Spleen (tissue), 11 donors: ENCODE measurements around the gene SMIM17. TPM values are rescaled to one million over a fixed set of nuclear protein-coding genes. Genes with fewer than 3 reads are reported as not detected.

Experiments
- DNase-seq: peaks from one replicate; pipeline ENCODE4 v3.0.0-alpha.2; 2020
- H3K27ac ChIP-seq, 8 donors: fragments of 200-600 bp; sonication (generic) in 7 of 8; 1 replicate in 4 of 8; 2 replicates in 4 of 8; pipeline versions ENCODE4 v1.5.0 to v1.8.0; 2016 to 2021; ENCODE audit warnings: inconsistent platforms in 4 of 8, mild to moderate bottlenecking in 4 of 8, moderate library complexity in 1 of 8
- H3K27me3 ChIP-seq, 7 donors: fragments of 200-600 bp; sonication (generic) in 6 of 7; replicated peaks in 1 of 7; 1 replicate in 4 of 7; 2 replicates in 3 of 7; pipeline versions ENCODE4 v1.5.0 to v1.8.0; 2016 to 2021; ENCODE audit warnings: inconsistent platforms in 3 of 7, mild to moderate bottlenecking in 1 of 7
- H3K36me3 ChIP-seq, 6 donors: fragments of 200-600 bp; sonication (generic) in 5 of 6; 1 replicate in 4 of 6; 2 replicates in 2 of 6; pipeline versions ENCODE4 v1.5.0 to v1.8.0; 2016 to 2021; ENCODE audit warnings: inconsistent platforms in 2 of 6
- H3K4me1 ChIP-seq, 6 donors: fragments of 200-600 bp; sonication (generic) in 5 of 6; 1 replicate in 3 of 6; 2 replicates in 3 of 6; pipeline versions ENCODE4 v1.5.0 to v1.8.0; 2016 to 2021; ENCODE audit warnings: inconsistent platforms in 3 of 6
- H3K4me3 ChIP-seq, 8 donors: fragments of 200-600 bp; sonication (generic) in 7 of 8; 1 replicate in 4 of 8; 2 replicates in 4 of 8; pipeline versions ENCODE4 v1.5.0 to v1.8.0; 2016 to 2021; ENCODE audit warnings: inconsistent platforms in 4 of 8, mild to moderate bottlenecking in 4 of 8, moderate library complexity in 2 of 8
- H3K9me3 ChIP-seq, 8 donors: fragments of 200-600 bp; sonication (generic) in 7 of 8; 1 replicate in 4 of 8; 2 replicates in 4 of 8; pipeline versions ENCODE4 v1.5.0 to v1.8.0; 2016 to 2021; ENCODE audit warnings: inconsistent platforms in 4 of 8
- POLR2A ChIP-seq, 3 donors: fragments of 450-650 bp; IDR thresholded peaks; one replicate each; pipeline ENCODE4 v1.5.1; 2017; ENCODE audit warnings: antibody characterized with exemption in 3 of 3, mild to moderate bottlenecking in 1 of 3
- POLR2AphosphoS5 ChIP-seq, 3 donors: sonication (generic); formaldehyde crosslinking; IDR thresholded peaks; one replicate each; pipeline ENCODE4 v1.5.1; 2017; ENCODE audit warnings: antibody characterized with exemption in 3 of 3
- WGBS, 5 donors: extraction: QIAGEN DNeasy Blood & Tissue Kit in 3 of 5; methylation state at CpG; one replicate each; pipeline versions ENCODE4 v1.1.5 to v1.1.7; 2013 to 2018; 5-methylcytosine and 5-hydroxymethylcytosine counted together
- intact Hi-C: fragments of 100-400 bp; cut with DNase I; formaldehyde crosslinking; loops from one replicate; pipeline ENCODE4 v1.15.0; 2023; ENCODE audit warnings: low total_unique reads
- polyA plus RNA-seq, 3 donors: library from polyadenylated mRNA; stranded (reverse); fragments of 200-250 nt; gene quantifications; one replicate each; pipeline ENCODE4 v1.2.1, GENCODE V29; 2013
- total RNA-seq, 7 donors: library from RNA; depleted of rRNA in 3 of 7; stranded (reverse); fragments of >200 nt in 3 of 7; fragmentation: NEBNext Ultra II Directional in 4 of 7; extraction: Animal tissue kit (Norgen Biotek cat#: 25700) in 4 of 7; gene quantifications; one replicate each; pipeline versions ENCODE4 v1.1.0 to v1.2.1, GENCODE V29; 2016 to 2021
- TF ChIP-seq, protein P1 (sequence below), 11 experiments: fragments of 200-600 bp in 7 of 11; fragments of 450-650 bp in 4 of 11; sonication (generic) in 4 of 11; IDR thresholded peaks in 8 of 11; conservative IDR thresholded peaks in 3 of 11; 1 replicate in 7 of 11; 2 replicates in 4 of 11; pipeline versions ENCODE4 v1.4.0 to v1.8.0; 2016 to 2021; ENCODE audit warnings: antibody characterized with exemption in 11 of 11, inconsistent platforms in 4 of 11, mild to moderate bottlenecking in 1 of 11
- donor health status: healthy with polysubstance abuse.
- donor health status: DM: no; HTN: no; CAD: no; lungs with moderate emphysema.
- donor health status: DM: no; HTN: no; CAD: no.
- donor health status: Bipolar disorder and iron deficiency.
- donor health status: healthy.
- donor health status: DM: no; HTN: no; CAD: no.
- donor health status: DM: yes; HTN: yes; CAD: no.

The SMIM17 gene
- total and polyA plus RNA-seq, 10 donors: 0.27 to 0.67 (median 0.39) TPM; not detected in 6

DNA sequence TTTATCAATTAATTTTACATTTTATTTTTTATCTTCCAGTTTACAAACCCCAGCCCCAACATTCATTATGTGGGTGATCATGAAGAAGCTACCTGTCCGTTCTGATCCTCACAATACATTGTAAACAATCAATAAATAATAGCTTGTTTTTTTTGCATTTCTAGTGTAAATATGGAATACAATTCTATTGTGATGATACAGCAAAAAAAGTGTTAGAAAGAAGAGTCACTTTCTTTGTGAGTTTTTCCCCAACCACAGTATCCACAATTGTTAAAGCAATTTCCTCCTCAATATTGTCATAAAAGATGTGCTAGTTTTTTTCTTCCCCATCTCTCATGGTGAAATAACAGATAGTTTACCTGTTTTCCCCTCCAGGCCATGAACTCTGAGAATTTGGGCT lies 58.9 kb downstream of the SMIM17 start:
- intact Hi-C loops: no loop called here
- Histone ChIP-seq H3K36me3 (no peaks in the 10 kb centered on the region), H3K27me3 (no peaks in the 10 kb centered on the region), H3K27ac (no peak overlapping the region), H3K4me3 (no peak overlapping the region), H3K4me1 (no peaks in the 10 kb centered on the region), H3K9me3 (peaks cover 0 to 88% (median 58%) of the 10 kb centered on the region in 8 donors)
- 53 to 70% (median 56%) methylated on average over 1 of the region's 1 CpG for WGBS, 5 donors
- no peak for TF ChIP-seq POLR2A (IDR thresholded peaks at IDR 0.05)
- TF ChIP-seq POLR2AphosphoS5 (IDR thresholded peaks at IDR 0.05): no peak
- TF ChIP-seq, protein P1, sequence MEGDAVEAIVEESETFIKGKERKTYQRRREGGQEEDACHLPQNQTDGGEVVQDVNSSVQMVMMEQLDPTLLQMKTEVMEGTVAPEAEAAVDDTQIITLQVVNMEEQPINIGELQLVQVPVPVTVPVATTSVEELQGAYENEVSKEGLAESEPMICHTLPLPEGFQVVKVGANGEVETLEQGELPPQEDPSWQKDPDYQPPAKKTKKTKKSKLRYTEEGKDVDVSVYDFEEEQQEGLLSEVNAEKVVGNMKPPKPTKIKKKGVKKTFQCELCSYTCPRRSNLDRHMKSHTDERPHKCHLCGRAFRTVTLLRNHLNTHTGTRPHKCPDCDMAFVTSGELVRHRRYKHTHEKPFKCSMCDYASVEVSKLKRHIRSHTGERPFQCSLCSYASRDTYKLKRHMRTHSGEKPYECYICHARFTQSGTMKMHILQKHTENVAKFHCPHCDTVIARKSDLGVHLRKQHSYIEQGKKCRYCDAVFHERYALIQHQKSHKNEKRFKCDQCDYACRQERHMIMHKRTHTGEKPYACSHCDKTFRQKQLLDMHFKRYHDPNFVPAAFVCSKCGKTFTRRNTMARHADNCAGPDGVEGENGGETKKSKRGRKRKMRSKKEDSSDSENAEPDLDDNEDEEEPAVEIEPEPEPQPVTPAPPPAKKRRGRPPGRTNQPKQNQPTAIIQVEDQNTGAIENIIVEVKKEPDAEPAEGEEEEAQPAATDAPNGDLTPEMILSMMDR (IDR thresholded peaks at IDR 0.05 in 8 of 11, conservative IDR thresholded peaks at IDR 0.05 in 3 of 11): no peak
- no peak for DNase-seq

DNA sequence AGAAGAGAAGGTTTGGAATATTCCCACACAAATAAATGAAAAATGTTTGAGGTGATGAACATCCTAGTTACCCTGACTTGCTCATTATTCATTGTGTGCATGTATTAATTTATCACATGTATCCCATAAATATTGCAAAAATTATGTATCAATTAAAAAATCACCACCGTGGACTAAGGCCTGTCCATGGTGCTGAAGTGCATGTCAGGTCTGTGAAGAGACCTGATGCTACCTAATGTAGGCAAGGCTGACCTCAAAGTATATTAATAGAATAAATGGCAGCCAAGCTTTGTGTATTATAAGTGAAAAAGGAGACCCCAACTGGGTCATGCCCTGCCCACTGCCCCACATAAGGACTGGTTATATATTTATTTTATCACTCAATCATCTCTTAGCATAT lies 63.0 kb downstream of the SMIM17 start:
- intact Hi-C loops: no loop called here
- peaks cover 0 to 91% (median 47%) of the 10 kb centered on the region in 8 donors for H3K9me3 ChIP-seq
- 58 to 73% (median 68%) methylated on average over 1 of the region's 1 CpG for WGBS, 5 donors
- H3K27me3 ChIP-seq: no peaks in the 10 kb centered on the region
- no peak for DNase-seq
- H3K4me3 ChIP-seq: no peak overlapping the region
- H3K36me3 ChIP-seq: peaks cover 0 to 9% (median 0%) of the 10 kb centered on the region in 6 donors
- H3K27ac ChIP-seq: no peak overlapping the region
- H3K4me1 ChIP-seq: no peaks in the 10 kb centered on the region
- TF ChIP-seq POLR2AphosphoS5 (IDR thresholded peaks at IDR 0.05): no peak
- TF ChIP-seq, protein P1 (IDR thresholded peaks at IDR 0.05 in 8 of 11, conservative IDR thresholded peaks at IDR 0.05 in 3 of 11): no peak
- TF ChIP-seq POLR2A (IDR thresholded peaks at IDR 0.05): no peak

Other genes with a start within 250 kb of the SMIM17 start
- 1 to 10 TPM; 3.3 to 8.1 (median 5.4) TPM for gene ZNF582, start 249.6 kb upstream of the SMIM17 start, total RNA-seq
- 1 to 10 TPM; 2.7 to 5.2 (median 4.5) TPM for gene ZNF582, start 249.6 kb upstream of the SMIM17 start, polyA plus RNA-seq
- 10 to 100 TPM in 2 of 7 donors, 1 to 10 TPM in 5; 4.4 to 10.6 (median 8.3) TPM for gene ZNF583, start 238.8 kb upstream of the SMIM17 start, total RNA-seq
- 1 to 10 TPM in 2 of 3 donors, under 1 TPM in 1; 0.93 to 2.7 (median 1.3) TPM for gene ZNF583, start 238.8 kb upstream of the SMIM17 start, polyA plus RNA-seq
- gene ZNF667, start 165.8 kb upstream of the SMIM17 start, total RNA-seq: 1 to 10 TPM; 2.2 to 6.6 (median 3.3) TPM
- 1 to 10 TPM; 1.4 to 2.6 (median 1.9) TPM for gene ZNF667, start 165.8 kb upstream of the SMIM17 start, polyA plus RNA-seq
- gene ZNF471, start 135.3 kb upstream of the SMIM17 start, total RNA-seq: 1 to 10 TPM; 1.3 to 9.0 (median 3.3) TPM
- 1 to 10 TPM in 2 of 3 donors, under 1 TPM in 1; 0.97 to 1.4 (median 1.0) TPM for gene ZNF471, start 135.3 kb upstream of the SMIM17 start, polyA plus RNA-seq
- gene ZFP28, start 104.2 kb upstream of the SMIM17 start, total RNA-seq: 1 to 10 TPM; 4.7 to 8.1 (median 5.5) TPM
- 1 to 10 TPM; 2.0 to 2.7 (median 2.6) TPM for gene ZFP28, start 104.2 kb upstream of the SMIM17 start, polyA plus RNA-seq
- gene ZNF470, start 75.7 kb upstream of the SMIM17 start, total RNA-seq: 1 to 10 TPM; 2.6 to 6.1 (median 3.9) TPM
- gene ZNF470, start 75.7 kb upstream of the SMIM17 start, polyA plus RNA-seq: 1 to 10 TPM; 2.5 to 3.7 (median 2.7) TPM
- 1 to 10 TPM; 5.8 to 9.8 (median 7.2) TPM for gene ZNF71, start 47.9 kb upstream of the SMIM17 start, total RNA-seq
- gene ZNF71, start 47.9 kb upstream of the SMIM17 start, polyA plus RNA-seq: 1 to 10 TPM; 2.0 to 3.9 (median 2.8) TPM
- 1 to 10 TPM; 3.0 to 6.8 (median 4.4) TPM for gene ZNF835, start 28.6 kb downstream of the SMIM17 start, total RNA-seq
- gene ZNF835, start 28.6 kb downstream of the SMIM17 start, polyA plus RNA-seq: 1 to 10 TPM in 2 of 3 donors, under 1 TPM in 1; 0.70 to 1.7 (median 1.2) TPM
- 10 to 100 TPM in 1 of 7 donors, 1 to 10 TPM in 6; 1.1 to 11.3 (median 4.1) TPM for gene PEG3, start 197.6 kb downstream of the SMIM17 start, total RNA-seq
- gene PEG3, start 197.6 kb downstream of the SMIM17 start, polyA plus RNA-seq: under 1 TPM; 0.20 to 0.29 (median 0.27) TPM
- gene ZIM2, start 197.6 kb downstream of the SMIM17 start, total RNA-seq: under 1 TPM in 1 of 7 donors, not detected in 6; 0.73 TPM
- gene ZIM2, start 197.6 kb downstream of the SMIM17 start, polyA plus RNA-seq: not detected